ENCODE measurements around the gene CLDN4. TPM values are rescaled to one million over a fixed set of nuclear protein-coding genes. Genes with fewer than 3 reads are reported as not detected.
"Not testable (repeated sequence)": the region's sequence is repeated elsewhere in the genome, so short reads cannot be mapped to it uniquely, and the experiment has no call there.

The CLDN4 gene
- total RNA-seq, 1 experiment from 2014 or later = 1,483 TPM

- no peak for DNase-seq (ENCODE audit: low spot score)
Observed at GRCh38 chr7:73823873-73824592, 6.8 kb upstream of the CLDN4 start.

GRCh38 chr7:73824986-73825385, 5.8 kb upstream of the CLDN4 start:
- DNase-seq (ENCODE audit: low spot score) = peak; percentile 48

GRCh38 chr7:73827567-73828106, 3.2 kb upstream of the CLDN4 start:
- peak; percentile 99 for DNase-seq (ENCODE audit: low spot score)

GRCh38 chr7:73828107-73828803, 2.5 kb upstream of the CLDN4 start:
- peak; percentile 98 for DNase-seq (ENCODE audit: low spot score)

GRCh38 chr7:73828972-73829371, 1.8 kb upstream of the CLDN4 start:
- no peak for DNase-seq (ENCODE audit: low spot score)

- DNase-seq (ENCODE audit: low spot score) = peak; percentile 98
Observed at GRCh38 chr7:73829505-73829904, 1.3 kb upstream of the CLDN4 start.

GRCh38 chr7:73829921-73830680, 695 bp upstream of the CLDN4 start:
- peak; percentile 92 for DNase-seq (ENCODE audit: low spot score)

- DNase-seq (ENCODE audit: low spot score) = no peak
Observed at GRCh38 chr7:73831584-73831833, 713 bp downstream of the CLDN4 start.

- peak; percentile 97 for DNase-seq (ENCODE audit: low spot score)
Observed at GRCh38 chr7:73831834-73832651, 1.2 kb downstream of the CLDN4 start.

- no peak for DNase-seq (ENCODE audit: low spot score)
Observed at GRCh38 chr7:73832806-73833205, 2.0 kb downstream of the CLDN4 start.

- DNase-seq (ENCODE audit: low spot score) = peak; percentile 94
Observed at GRCh38 chr7:73833251-73833919, 2.6 kb downstream of the CLDN4 start.

GRCh38 chr7:73834626-73835191, 3.9 kb downstream of the CLDN4 start:
- DNase-seq (ENCODE audit: low spot score) = no peak

GRCh38 chr7:73837167-73837566, 6.4 kb downstream of the CLDN4 start:
- not testable (repeated sequence) for DNase-seq (ENCODE audit: low spot score)

- peak; percentile 52 for DNase-seq (ENCODE audit: low spot score)
Observed at GRCh38 chr7:73838642-73839041, 7.8 kb downstream of the CLDN4 start.

- no peak for DNase-seq (ENCODE audit: low spot score)
Observed at GRCh38 chr7:73839290-73839689, 8.5 kb downstream of the CLDN4 start.

- DNase-seq (ENCODE audit: low spot score) = no peak
Observed at GRCh38 chr7:73839743-73840714, 9.2 kb downstream of the CLDN4 start.

- DNase-seq (ENCODE audit: low spot score) = no peak
Observed at GRCh38 chr7:73840715-73841379, 10.1 kb downstream of the CLDN4 start.

GRCh38 chr7:73841689-73842066, 10.9 kb downstream of the CLDN4 start:
- DNase-seq (ENCODE audit: low spot score) = no peak
